22Rv1 (cell line): Measurements from ENCODE around the gene LTBP1.

ENCODE experiments used
- ZFX ChIP-seq: fragments of 450-650 bp; IDR thresholded peaks from 2 replicates; pipeline ENCODE4 v1.6.1; 2017; ENCODE audit warnings: antibody characterized with exemption, borderline replicate concordance
- TF ChIP-seq, protein P1 (sequence below): fragments of 450-650 bp; IDR thresholded peaks from 2 replicates; pipeline ENCODE4 v1.5.1; 2017; ENCODE audit warnings: mild to moderate bottlenecking

DNA sequence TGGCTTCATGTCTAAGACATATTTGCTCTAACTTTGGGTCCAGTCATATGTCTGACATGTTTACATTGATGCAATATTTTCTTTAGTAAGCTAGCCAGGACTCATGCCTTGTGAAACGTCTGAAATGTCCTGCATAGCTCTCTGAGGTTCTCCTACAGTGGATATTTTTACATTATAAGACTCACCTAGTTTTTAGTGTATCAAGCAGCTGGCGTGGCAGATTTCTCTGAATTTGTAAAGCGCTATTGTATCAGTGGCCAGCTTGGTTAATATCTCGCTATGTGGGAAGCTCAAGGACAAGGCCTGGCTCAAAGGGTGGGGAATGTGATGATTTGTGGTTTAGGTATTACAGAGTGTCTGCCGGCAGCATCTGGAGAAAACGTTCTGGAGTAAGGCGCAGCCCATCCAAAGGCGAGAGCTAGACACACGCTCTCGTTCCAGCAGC, 164.3 kb downstream of the LTBP1 start:
- TF ChIP-seq, protein P1, sequence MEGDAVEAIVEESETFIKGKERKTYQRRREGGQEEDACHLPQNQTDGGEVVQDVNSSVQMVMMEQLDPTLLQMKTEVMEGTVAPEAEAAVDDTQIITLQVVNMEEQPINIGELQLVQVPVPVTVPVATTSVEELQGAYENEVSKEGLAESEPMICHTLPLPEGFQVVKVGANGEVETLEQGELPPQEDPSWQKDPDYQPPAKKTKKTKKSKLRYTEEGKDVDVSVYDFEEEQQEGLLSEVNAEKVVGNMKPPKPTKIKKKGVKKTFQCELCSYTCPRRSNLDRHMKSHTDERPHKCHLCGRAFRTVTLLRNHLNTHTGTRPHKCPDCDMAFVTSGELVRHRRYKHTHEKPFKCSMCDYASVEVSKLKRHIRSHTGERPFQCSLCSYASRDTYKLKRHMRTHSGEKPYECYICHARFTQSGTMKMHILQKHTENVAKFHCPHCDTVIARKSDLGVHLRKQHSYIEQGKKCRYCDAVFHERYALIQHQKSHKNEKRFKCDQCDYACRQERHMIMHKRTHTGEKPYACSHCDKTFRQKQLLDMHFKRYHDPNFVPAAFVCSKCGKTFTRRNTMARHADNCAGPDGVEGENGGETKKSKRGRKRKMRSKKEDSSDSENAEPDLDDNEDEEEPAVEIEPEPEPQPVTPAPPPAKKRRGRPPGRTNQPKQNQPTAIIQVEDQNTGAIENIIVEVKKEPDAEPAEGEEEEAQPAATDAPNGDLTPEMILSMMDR, result no peak
- no peak for TF ChIP-seq ZFX
